Esophagus squamous epithelium (tissue), 4 donors: ENCODE results near the gene IFNGR2.

Source experiments
- CTCF ChIP-seq, 6 experiments: fragments of 450-650 bp in 4 of 6; fragments of 200-600 bp in 2 of 6; sonication (generic) in 2 of 6; IDR thresholded peaks; one replicate each; pipeline ENCODE4 v1.5.1; 2016 to 2019; ENCODE audit warnings: antibody characterized with exemption in 6 of 6, mild to moderate bottlenecking in 4 of 6, moderate library complexity in 4 of 6
- POLR2A ChIP-seq, 4 donors: fragments of 450-650 bp; IDR thresholded peaks; one replicate each; pipeline ENCODE4 v1.6.1; 2017; ENCODE audit warnings: antibody characterized with exemption in 4 of 4, mild to moderate bottlenecking in 4 of 4, moderate library complexity in 3 of 4

- TF ChIP-seq CTCF (IDR thresholded peaks at IDR 0.05) = no peak
- no peak for TF ChIP-seq POLR2A (IDR thresholded peaks at IDR 0.05)
Measured at GRCh38 chr21:33371366-33371765, 31.8 kb upstream of the IFNGR2 start.
